ENCODE measurements around the gene CD81.
"Not testable (repeated sequence)": the region's sequence is repeated elsewhere in the genome, so short reads cannot be mapped to it uniquely, and the experiment has no call there.

CD81 gene

DNA sequence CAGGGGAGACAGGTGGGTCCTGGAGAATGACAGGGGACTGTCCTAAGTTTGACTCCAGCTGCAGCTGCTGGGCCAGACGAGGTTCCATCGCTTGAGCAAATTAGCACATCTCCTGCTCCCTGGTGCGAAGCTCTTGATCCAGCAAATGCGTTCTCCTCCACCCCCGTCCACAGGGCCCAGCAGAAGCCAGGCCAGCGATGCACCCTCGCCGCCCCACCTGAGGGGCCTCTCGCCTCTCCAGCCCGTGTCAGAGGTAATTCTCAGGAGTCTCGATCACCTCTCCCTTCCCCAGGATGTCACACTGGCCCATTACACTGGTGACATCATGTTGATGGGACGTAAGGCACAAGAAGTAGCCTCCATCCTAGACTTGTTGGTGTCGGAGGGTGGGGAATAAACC is 19.5 kb upstream of the CD81 start:
- not testable (repeated sequence) for DNase-seq (ENCODE audit: low spot score)

GRCh38 chr11:2358754-2359442 is 18.2 kb upstream of the CD81 start:
- no peak for DNase-seq (ENCODE audit: low spot score)

GRCh38 chr11:2359557-2359956 is 17.6 kb upstream of the CD81 start:
- DNase-seq (ENCODE audit: low spot score), result no peak

DNA sequence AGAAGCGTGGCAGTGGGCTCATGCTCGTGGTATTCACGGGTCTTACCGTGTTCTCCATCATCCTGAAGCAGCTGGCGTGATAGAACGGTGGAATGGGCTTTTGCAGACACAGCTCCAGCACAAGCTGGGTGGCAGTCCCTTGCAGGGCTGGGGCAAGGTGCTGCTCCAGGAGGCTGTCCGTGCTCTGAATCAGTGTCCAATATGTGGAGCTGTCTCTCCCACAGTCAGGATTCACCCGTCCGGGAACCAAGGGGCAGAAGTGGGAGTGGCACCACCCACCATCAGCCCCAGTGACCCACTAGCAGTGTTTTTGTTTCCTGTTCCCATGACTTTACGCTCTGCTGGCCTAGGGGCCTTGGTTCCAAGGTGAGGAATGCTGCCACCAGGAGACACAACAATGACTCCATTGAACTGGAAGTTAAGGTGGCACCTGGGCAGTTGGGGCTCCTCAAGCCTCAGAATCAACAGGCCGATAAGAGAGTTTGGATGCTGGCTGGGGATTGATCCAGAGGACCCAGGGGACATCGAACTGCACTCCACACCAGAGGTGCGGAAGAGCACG is 16.9 kb upstream of the CD81 start:
- DNase-seq (ENCODE audit: low spot score), result no peak

GRCh38 chr11:2361565-2361964 is 15.5 kb upstream of the CD81 start:
- DNase-seq (ENCODE audit: low spot score), result no peak

DNA sequence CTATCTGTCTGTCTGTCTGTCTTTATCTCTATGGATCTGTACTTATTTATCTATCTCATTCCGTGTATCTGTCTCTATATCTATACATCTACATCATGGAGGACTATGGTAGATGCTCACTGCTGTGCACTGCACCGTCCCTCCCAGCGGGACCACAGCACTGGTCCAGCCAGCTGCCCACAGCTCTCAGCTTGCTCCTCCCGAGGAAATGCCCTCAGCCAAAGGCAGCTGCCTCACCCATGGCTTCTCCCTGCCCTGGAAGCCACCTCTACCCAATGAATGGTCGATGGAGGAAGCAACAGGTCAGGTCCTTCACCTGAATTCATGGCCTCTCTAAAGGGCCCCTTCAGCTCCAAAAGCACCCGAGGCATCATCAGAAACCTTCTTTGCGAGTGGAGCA is 14.7 kb upstream of the CD81 start:
- no peak for DNase-seq (ENCODE audit: low spot score)

- DNase-seq (ENCODE audit: low spot score), result no peak
These were observed 14.0 kb upstream of the CD81 start for GRCh38 chr11:2363130-2363529.

DNA sequence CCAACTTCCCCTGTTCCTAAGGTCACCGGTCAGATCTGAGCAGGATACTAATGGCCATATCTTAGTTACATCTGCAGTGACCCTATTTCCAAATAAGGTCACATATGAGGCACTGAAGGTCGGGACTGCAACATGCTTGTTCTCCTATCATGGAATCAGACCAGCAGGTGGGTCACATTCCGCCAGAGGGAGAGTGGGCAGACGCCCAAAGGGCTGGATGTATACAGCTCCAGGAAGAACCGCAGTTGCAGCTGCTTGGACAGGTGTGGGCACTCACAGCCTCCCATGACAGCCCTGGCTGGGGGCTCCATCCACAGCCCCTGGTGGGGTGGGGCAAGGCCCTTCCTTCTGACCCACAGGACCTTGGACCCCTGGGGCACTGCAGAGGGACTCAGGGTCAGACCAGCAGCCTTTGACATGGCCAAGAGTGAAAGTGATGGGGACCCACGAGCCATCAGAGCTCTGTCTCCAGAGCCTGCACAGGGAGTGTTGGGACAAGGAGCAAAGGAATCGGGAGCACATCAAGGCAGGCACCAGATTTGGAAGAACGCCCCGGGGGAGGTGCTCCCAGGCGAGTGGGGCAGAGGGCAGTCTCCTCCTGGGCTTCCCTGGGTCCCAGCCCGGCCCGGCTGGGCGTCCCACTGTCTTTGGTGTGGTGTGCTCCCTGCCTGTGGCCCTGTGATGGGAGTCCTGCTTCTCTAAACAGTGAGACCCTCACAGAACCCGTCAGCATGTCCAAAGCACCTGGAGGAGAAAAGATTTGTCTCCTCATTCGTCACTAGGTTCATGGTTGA is 13.3 kb upstream of the CD81 start:
- no peak for DNase-seq (ENCODE audit: low spot score)

DNA sequence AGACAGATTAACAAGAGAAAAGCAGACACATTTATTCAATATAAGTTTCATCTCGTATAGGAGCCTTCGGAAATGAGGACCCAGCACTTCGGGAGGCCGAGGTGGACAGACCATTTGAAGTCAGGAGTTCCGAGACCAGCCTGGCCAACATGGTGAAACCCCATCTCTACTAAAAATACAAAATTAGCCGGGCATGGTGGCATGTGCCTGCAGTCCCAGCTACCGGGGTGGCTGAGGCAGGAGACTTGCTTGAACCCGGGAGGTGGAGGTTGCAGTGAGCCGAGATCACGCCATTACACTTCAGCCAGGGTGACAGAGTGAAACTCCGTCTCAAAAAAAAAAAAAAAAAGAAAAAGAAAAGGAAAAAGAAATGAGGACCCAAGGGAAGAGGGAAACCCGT is 12.7 kb upstream of the CD81 start:
- DNase-seq (ENCODE audit: low spot score), result not testable (repeated sequence)

GRCh38 chr11:2365571-2366210 is 11.4 kb upstream of the CD81 start:
- DNase-seq (ENCODE audit: low spot score), result no peak

- DNase-seq (ENCODE audit: low spot score), result no peak
These were observed 10.8 kb upstream of the CD81 start for GRCh38 chr11:2366276-2366675.

- DNase-seq (ENCODE audit: low spot score), result no peak
These were observed 10.4 kb upstream of the CD81 start for GRCh38 chr11:2366733-2367132.

DNA sequence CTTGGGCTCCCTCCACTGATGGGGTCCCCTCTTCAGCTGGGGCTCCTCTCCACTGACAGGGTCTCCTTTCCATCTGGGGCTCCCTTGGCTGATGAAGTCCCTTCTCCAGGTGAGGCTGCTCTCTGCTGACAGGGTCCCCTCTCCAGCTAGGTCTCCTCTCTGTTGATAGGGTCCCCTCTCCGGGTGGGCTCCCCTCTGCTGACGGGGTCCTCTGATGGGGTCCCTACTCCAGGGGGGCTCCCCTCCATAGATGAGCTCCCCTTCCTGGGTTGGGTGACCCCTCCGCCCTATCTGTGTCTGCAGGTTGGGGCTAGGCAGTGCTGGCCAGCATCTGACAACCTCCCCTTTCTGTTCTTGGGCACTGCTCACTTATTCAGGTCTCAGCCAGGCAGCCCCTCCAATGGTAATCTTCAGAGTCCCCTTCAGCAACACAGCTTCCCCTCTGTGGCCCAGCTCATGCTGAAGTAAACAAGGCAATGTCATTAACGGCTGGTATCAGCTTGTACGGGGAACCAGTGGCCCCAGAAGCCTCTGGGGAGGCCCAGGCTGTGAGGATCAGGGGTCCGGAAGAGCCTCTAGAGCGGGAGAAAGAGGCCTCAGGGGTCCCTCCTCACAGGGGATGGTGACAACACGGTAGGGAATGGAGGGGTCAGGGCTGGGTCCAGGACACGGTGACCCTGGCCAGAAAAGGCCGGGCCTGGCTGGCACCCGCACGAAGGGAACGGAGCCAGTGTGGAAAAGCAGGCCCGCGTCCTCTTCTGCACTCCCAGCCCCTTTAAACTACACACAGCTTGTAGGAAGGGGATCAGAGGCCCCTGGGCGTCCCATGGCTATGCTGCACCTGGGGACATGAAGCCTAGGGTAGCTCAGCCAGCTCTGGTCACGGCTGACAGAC is 9.6 kb upstream of the CD81 start:
- no peak for DNase-seq (ENCODE audit: low spot score)

DNA sequence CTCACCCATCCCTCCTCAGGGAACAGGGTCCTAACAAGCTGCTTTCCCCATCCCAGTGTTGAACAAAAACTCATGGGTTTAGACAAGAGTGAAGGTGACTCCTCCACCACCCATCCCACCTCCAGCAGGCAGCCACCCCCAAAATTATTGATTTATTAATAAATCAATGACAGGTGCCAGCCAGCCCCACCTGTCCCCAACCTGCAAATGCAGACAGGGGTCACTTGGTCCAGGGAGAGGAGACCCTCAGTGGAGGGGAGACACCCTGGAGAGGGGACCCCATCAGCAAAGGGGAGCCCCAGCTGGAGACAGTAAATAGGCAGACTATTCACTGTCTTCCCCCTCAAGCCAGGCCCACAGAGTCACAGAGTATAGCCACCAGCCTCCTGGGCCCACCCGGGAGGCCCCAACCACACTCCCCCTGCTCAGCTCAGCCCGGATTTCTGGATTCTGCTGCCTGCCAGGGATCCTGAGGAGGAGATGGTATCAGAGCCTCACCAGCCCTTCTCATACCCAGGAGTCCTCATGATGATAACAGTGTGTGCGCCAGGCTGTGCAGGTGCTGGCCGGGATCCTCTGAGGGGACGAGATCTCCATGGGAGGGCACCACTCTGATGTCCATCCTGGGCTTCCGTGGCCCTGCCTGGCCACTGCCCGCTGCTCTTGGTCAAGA is 8.8 kb upstream of the CD81 start:
- no peak for DNase-seq (ENCODE audit: low spot score)

- no peak for DNase-seq (ENCODE audit: low spot score)
These were observed 8.3 kb upstream of the CD81 start for GRCh38 chr11:2368851-2369180.

GRCh38 chr11:2369320-2369719 is 7.8 kb upstream of the CD81 start:
- no peak for DNase-seq (ENCODE audit: low spot score)

GRCh38 chr11:2369896-2370295 is 7.2 kb upstream of the CD81 start:
- no peak for DNase-seq (ENCODE audit: low spot score)

DNA sequence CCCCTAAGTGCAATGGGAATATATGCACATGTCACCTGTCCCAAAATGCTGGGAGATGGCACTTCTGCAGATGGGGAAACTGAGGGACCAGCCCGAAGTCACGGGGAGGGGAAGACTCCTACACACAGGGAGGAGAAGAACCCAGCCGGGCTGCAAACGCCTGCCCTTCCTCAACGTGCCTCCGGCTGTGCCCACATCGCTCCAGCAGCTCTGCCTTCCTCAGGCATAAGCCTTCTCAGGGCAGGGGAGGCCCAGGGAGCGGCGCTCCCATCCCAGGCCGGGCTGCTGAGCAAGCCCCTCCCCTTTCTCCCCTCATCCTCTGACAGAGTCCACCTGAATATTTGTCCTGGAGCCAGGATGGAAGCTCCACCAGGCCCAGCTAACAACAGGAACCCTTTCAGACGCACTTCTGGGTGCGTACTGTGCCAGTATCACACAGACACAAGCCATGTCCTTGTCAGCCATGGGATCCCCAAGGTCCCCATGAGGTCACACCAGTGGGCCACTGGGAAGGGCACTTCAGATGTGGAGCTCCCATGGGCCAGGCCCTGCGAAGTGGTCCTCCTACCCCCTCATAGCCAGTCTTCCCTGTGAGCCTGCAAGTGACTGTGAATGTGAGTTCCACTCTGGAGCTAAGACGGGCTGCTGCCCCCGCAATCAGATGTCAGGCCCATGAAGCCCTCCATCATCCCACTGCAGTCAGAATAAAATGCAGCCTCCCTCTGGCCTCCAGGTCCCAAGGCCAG is 2.5 kb upstream of the CD81 start:
- no peak for DNase-seq (ENCODE audit: low spot score)

DNA sequence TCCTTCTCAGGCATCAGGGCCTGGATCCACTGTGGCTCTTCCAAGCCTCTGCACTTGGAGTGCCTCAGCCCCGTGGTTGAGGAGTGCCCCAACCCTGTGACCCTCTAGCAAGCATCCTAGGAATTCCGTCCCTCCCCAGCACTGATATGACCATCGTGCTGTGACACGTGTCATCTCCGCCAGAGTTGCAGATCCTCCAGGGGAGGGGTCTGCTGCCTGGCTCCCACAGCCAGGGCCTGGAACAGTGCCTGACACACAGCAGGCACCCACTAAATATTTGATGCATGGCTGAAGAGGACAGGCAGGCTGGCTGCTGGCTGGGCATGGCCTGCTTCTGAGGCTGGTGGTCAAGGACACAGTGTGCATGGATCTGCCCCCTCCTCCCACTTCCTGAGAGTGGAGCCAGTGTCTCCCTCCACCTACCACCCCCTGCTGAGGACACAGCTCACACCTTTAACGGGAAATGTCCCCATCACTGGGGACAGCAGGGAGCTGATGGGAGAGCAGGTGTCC is 1.7 kb upstream of the CD81 start:
- peak; percentile 33 for DNase-seq (ENCODE audit: low spot score)

DNA sequence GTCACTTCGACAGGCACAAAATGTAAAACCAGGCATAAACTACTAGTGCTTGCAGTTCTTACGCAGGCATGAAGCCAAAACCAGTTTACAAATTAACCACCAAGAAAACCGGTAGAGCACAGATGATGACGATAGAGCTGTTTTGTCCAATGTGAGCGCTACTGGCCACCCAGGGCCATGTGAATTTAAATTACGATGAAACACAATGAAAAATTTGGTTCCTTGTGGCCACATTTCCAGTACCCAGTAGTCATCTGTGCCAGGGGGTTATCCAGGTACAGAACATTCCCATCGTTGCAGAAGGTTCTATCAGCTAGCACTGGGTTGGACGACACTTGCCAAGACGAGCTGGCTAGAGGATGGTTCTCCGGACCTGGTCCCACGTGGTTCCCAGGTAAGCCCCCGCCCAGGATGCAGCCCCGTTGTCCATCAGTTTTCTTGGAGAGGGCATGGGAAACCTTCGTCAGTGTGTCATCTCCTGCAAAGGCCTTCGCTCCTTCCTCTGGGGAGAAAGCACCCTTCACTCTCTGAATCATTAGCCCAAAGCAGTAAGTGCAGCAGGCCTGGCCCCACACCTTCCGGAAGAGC is 1.1 kb upstream of the CD81 start:
- no peak for DNase-seq (ENCODE audit: low spot score)

All from cerebellar cortex (tissue), 1 donor.